SKM-1 treated with dmso at 0.1 percent for 144 hours (cell line): ENCODE measurements around the gene RAB9B.

Experiments used
- DNase-seq: peaks from one replicate; lab custom pipeline; 2025; ENCODE audit not compliant: unreplicated experiment; lab: John Stamatoyannopoulos, UW

RAB9B gene

DNA sequence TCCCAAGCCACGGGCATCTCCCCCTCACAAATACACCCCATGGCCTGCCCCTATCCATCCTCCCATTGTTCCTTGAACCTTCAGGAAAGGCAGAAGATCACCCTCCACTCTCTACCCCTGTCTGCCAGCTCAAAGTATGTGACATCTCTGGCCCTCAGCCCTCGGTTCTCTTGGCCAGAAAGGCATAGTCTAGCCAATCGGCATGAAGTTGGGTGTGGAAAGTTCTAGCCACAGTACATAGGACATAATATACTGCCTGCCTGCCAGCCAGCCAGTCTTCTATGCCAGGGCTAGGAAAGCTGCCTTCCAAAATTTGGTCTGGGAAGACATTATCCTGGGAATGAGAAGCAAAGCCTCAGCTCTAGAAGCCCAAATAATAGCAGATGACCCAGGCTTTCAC, 58.6 kb downstream of the RAB9B start:
- no peak for DNase-seq
